ENCODE measurements around the gene SIPA1L2. TPM values are rescaled to one million over a fixed set of nuclear protein-coding genes. Genes with fewer than 3 reads are reported as not detected.

The SIPA1L2 gene
- total RNA-seq, 4 donors from 2014 or later: 2.4 to 25.1 (median 7.0) TPM

DNA sequence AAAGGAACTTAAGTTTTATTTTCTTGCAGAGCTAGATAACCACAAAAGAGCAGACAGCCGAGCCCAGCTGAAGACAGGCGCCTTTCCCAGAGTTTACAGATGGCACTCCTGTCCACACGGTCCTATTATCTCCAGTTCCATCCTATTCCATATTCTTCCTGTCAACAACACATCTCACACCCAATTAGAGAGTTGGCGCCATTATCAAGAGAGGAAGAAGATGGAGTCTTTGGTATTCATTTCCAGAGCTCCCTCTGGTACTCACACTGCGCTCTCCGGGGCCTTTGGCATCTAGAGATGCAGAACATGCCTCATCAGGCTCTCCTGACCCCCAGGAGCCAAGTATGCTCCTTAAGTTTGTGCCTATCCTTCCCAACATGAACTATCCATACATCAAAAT, 43.3 kb upstream of the SIPA1L2 start:
- DNase-seq: no peak
- no peak overlapping the region for H3K4me3 ChIP-seq
- no peaks in the 10 kb centered on the region for H3K36me3 ChIP-seq
- no peaks in the 10 kb centered on the region for H3K9me3 ChIP-seq
- H3K4me1 ChIP-seq: no peaks in the 10 kb centered on the region
- intact Hi-C loops (cut with DNase I; ENCODE audit: low total_unique reads): no loop called here
- H3K27ac ChIP-seq: no peak overlapping the region
- TF ChIP-seq CTCF (IDR thresholded peaks at IDR 0.05) (no peak), POLR2A (IDR thresholded peaks at IDR 0.05) (no peak)
- no peaks in the 10 kb centered on the region for H3K27me3 ChIP-seq

GRCh38 chr1:232669981-232670747, 40.2 kb upstream of the SIPA1L2 start:
- H3K4me1 ChIP-seq: no peaks in the 10 kb centered on the region
- H3K27me3 ChIP-seq: no peaks in the 10 kb centered on the region
- no peaks in the 10 kb centered on the region for H3K9me3 ChIP-seq
- no peak overlapping the region for H3K4me3 ChIP-seq
- H3K36me3 ChIP-seq: no peaks in the 10 kb centered on the region
- no peak overlapping the region for H3K27ac ChIP-seq
- intact Hi-C loops (cut with DNase I; ENCODE audit: low total_unique reads): no loop called here
- DNase-seq: no peak
- TF ChIP-seq POLR2A (IDR thresholded peaks at IDR 0.05): no peak

DNA sequence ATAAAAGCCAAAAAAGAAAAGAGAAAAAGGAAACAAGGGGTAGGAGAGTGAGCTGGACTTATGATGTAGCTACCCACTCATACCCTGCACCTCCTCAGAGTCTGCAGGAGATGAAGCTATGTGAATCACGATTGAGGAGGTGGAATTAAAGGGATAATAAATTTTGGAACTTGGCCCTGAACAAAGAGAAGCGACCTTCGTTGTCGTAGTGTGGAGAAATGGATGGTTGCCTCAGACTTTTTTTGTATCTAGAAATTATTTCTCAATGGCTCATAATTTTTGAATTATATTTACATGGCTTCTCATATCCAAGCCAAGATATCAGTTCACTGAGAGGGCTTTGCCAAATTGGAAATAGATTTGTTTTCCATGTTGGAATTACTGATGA, 37.8 kb upstream of the SIPA1L2 start:
- Histone ChIP-seq H3K36me3 (no peaks in the 10 kb centered on the region), H3K4me3 (no peak overlapping the region), H3K27ac (no peak overlapping the region), H3K4me1 (no peaks in the 10 kb centered on the region), H3K9me3 (no peaks in the 10 kb centered on the region), H3K27me3 (no peaks in the 10 kb centered on the region)
- TF ChIP-seq CTCF (IDR thresholded peaks at IDR 0.05): no peak
- no peak for TF ChIP-seq POLR2A (IDR thresholded peaks at IDR 0.05)
- DNase-seq: no peak
- intact Hi-C loops (cut with DNase I; ENCODE audit: low total_unique reads): no loop called here

DNA sequence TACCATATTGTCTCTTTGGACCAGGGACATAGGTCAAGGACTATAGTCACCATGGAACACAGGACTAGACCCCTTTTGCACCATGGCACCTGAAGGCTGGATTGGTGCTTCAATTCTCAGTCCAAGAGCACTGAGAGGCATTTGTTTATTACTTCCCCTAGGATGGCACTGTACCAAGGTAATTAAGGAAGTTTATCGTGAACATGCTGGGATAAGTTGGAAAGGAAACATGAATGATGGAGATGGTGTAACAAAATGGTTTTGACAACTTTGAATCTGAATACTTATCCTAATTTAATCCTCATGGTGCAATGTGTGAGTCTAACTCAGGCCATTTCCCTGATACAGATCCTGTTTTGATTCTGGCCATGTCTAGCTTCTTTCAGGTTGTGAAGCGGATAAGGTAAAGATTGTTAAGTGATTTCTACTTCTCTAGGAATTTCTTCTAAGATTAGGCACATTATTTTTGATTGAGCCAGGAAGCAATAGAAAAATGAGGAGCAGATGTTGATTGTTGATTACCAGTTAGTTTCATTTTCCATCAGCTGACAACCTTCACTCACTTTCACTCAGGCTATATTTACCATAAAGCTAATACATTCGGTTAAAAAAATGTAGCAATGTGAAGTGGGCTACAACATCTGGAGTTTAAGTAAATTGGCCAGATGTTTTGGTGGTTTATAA, 37.3 kb upstream of the SIPA1L2 start:
- no peaks in the 10 kb centered on the region for H3K27me3 ChIP-seq
- no peak overlapping the region for H3K27ac ChIP-seq
- DNase-seq: no peak
- no peaks in the 10 kb centered on the region for H3K4me1 ChIP-seq
- no peak for TF ChIP-seq CTCF (IDR thresholded peaks at IDR 0.05)
- TF ChIP-seq POLR2A (IDR thresholded peaks at IDR 0.05): no peak
- no peaks in the 10 kb centered on the region for H3K36me3 ChIP-seq
- intact Hi-C loops (cut with DNase I; ENCODE audit: low total_unique reads): no loop called here
- no peaks in the 10 kb centered on the region for H3K9me3 ChIP-seq
- no peak overlapping the region for H3K4me3 ChIP-seq

DNA sequence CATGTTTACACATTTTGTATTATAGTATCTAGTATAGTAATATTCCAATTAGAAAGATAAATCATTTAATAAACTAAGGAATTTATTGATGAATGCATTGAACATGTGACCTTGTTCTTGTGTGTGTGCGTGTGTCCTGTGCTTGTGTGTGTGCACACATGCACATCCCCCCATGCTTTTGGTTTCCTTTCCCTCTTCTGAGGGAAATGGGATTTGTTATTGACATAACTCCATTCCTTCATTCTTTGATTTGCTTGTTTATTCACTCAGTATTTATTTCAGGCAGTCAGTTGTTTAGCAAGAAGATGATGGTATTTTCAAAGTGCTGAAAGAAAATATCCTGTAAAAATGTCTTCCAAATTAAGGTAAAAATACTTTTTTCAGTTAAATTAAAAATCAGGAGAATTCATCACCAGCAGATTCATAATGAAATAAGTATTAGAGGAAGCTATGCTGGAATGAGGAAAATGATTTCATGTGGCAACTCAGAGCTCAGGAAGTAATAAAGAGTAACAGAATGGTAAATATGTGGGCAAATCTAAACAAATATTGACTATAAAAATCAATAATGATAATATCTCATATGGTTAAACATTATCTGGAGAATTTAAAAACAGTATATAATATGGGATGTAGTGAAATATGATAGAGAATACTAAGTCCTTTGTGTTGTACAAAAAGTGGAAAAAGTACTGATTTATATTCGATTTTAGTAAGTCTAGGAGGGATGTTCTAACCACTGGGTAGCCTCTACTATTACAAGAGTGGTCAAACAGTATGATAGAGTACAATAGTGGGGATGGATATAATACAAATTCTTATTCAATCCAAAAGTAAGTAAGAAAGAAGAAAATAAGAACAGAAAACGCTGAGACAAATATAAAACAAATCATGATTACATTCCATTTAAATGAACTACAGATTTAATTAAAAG, 35.2 kb upstream of the SIPA1L2 start:
- Histone ChIP-seq H3K27me3 (no peaks in the 10 kb centered on the region), H3K4me3 (no peak overlapping the region), H3K27ac (no peak overlapping the region), H3K4me1 (no peaks in the 10 kb centered on the region), H3K36me3 (no peaks in the 10 kb centered on the region), H3K9me3 (no peaks in the 10 kb centered on the region)
- TF ChIP-seq POLR2A (IDR thresholded peaks at IDR 0.05) (no peak), CTCF (IDR thresholded peaks at IDR 0.05) (no peak)
- DNase-seq: no peak
- intact Hi-C loops (cut with DNase I; ENCODE audit: low total_unique reads): no loop called here

Measured in uterus (tissue), 4 donors.